GM23338 (cell line): ENCODE results near the gene SIDT2. TPM values are rescaled to one million over a fixed set of nuclear protein-coding genes. Genes with fewer than 3 reads are reported as not detected.

ENCODE experiments used
- ATAC-seq: fragments of 200-7000 bp; cut with Tn5 transposase; 3 replicates; pipeline ENCODE4 v1.9.1; 2020
- DNase-seq: peaks from one replicate; pipeline ENCODE4 v3.0.0-alpha.2; 2015; ENCODE audit warnings: low spot score
- H2AFZ ChIP-seq: fragments of 200-600 bp; sonication (generic); 2 replicates; pipeline ENCODE4 v1.8.0; 2016; ENCODE audit warnings: antibody characterized with exemption, mild to moderate bottlenecking, moderate library complexity
- H3F3A ChIP-seq: fragments of 200-600 bp; sonication (generic); replicated peaks from 2 replicates; pipeline ENCODE4 v1.8.0; 2017; ENCODE audit warnings: antibody characterized with exemption, mixed run types, low read depth
- H3K27ac ChIP-seq: fragments of 200-600 bp; sonication (generic); 2 replicates; pipeline ENCODE4 v1.6.1; 2016; ENCODE audit warnings: low read depth
- H3K27me3 ChIP-seq: fragments of 200-600 bp; sonication (generic); 2 replicates; pipeline ENCODE4 v1.8.0; 2016; ENCODE audit warnings: mild to moderate bottlenecking, mixed run types, moderate library complexity; ENCODE audit not compliant: insufficient read depth
- H3K36me3 ChIP-seq: fragments of 200-600 bp; sonication (generic); 2 replicates; pipeline ENCODE4 v1.8.0; 2016; ENCODE audit warnings: mild to moderate bottlenecking; ENCODE audit not compliant: insufficient read depth
- H3K4me1 ChIP-seq: fragments of 200-600 bp; sonication (generic); 2 replicates; pipeline ENCODE4 v1.8.0; 2016; ENCODE audit warnings: mild to moderate bottlenecking, moderate library complexity; ENCODE audit not compliant: insufficient read depth
- H3K4me2 ChIP-seq: fragments of 200-600 bp; sonication (generic); 2 replicates; pipeline ENCODE4 v1.7.1; 2017; ENCODE audit warnings: mixed run types
- H3K4me3 ChIP-seq: fragments of 200-600 bp; sonication (generic); 2 replicates; pipeline ENCODE4 v1.6.1; 2016; ENCODE audit warnings: mixed run types
- H3K79me2 ChIP-seq: fragments of 200-600 bp; sonication (generic); replicated peaks from 2 replicates; pipeline ENCODE4 v1.8.0; 2017; ENCODE audit warnings: mild to moderate bottlenecking; ENCODE audit not compliant: insufficient read depth
- H3K9me2 ChIP-seq: fragments of 200-600 bp; sonication (generic); 2 replicates; pipeline ENCODE4 v1.8.0; 2017; ENCODE audit not compliant: insufficient read depth
- H4K20me1 ChIP-seq: fragments of 200-600 bp; sonication (generic); replicated peaks from 2 replicates; pipeline ENCODE4 v1.8.0; 2017; ENCODE audit warnings: mild to moderate bottlenecking; ENCODE audit not compliant: insufficient read depth
- H3K27ac Mint-ChIP-seq: 2 replicates; pipeline ENCODE4 v1.8.0; 2020; ENCODE audit warnings: inconsistent platforms, mild to moderate bottlenecking, moderate library complexity, mixed read lengths
- H3K27me3 Mint-ChIP-seq: 3 replicates; pipeline ENCODE4 v1.8.0; 2022; ENCODE audit warnings: low read depth, mild to moderate bottlenecking, moderate library complexity, mixed read lengths, inconsistent platforms; ENCODE audit not compliant: insufficient read depth, poor library complexity
- H3K36me3 Mint-ChIP-seq: 3 replicates; pipeline ENCODE4 v1.8.0; 2021; ENCODE audit warnings: low read depth, mild to moderate bottlenecking, inconsistent platforms, moderate library complexity, mixed read lengths
- H3K4me1 Mint-ChIP-seq: 3 replicates; pipeline ENCODE4 v1.8.0; 2020; ENCODE audit warnings: mild to moderate bottlenecking, inconsistent platforms, mixed read lengths
- H3K4me3 Mint-ChIP-seq: 3 replicates; pipeline ENCODE4 v1.8.0; 2021; ENCODE audit warnings: moderate library complexity, mild to moderate bottlenecking, inconsistent platforms, mixed read lengths
- H3K9me3 Mint-ChIP-seq: 3 replicates; pipeline ENCODE4 v1.8.0; 2020; ENCODE audit warnings: moderate library complexity, mild to moderate bottlenecking, inconsistent platforms, mixed read lengths
- EZH2 ChIP-seq: fragments of 200-600 bp; sonication (generic); IDR thresholded peaks from one replicate; pipeline ENCODE4 v1.8.0; 2017; ENCODE audit warnings: antibody characterized with exemption, mild to moderate bottlenecking, low read depth; ENCODE audit not compliant: unreplicated experiment
- EZH2phosphoT487 ChIP-seq: fragments of 200-600 bp; sonication (generic); IDR thresholded peaks from one replicate; pipeline ENCODE4 v1.8.1; 2018; ENCODE audit warnings: antibody characterized with exemption; ENCODE audit not compliant: unreplicated experiment
- JUNB ChIP-seq: IDR thresholded peaks from one replicate; pipeline ENCODE4 v1.6.1; 2016; ENCODE audit warnings: antibody characterized with exemption; ENCODE audit not compliant: unreplicated experiment
- NANOG ChIP-seq: IDR thresholded peaks from 2 replicates; pipeline ENCODE4 v1.6.1; 2016; ENCODE audit warnings: antibody characterized with exemption, borderline replicate concordance
- POLR2AphosphoS5 ChIP-seq: IDR thresholded peaks from 2 replicates; pipeline ENCODE4 v1.6.1; 2016; ENCODE audit warnings: antibody characterized with exemption, low read depth
- STAT1 ChIP-seq: IDR thresholded peaks from one replicate; pipeline ENCODE4 v1.6.1; 2016; ENCODE audit warnings: antibody characterized with exemption; ENCODE audit not compliant: unreplicated experiment
- ZNF114 ChIP-seq: fragments of 250-450 bp; sonication (Bioruptor Pico); IDR thresholded peaks from 2 replicates; pipeline ENCODE4 v1.5.0; 2020; ENCODE audit warnings: mild to moderate bottlenecking, moderate library complexity
- ZNF331 ChIP-seq: fragments of 250-450 bp; sonication (Bioruptor Pico); IDR thresholded peaks from 2 replicates; pipeline ENCODE4 v1.5.0; 2020; ENCODE audit warnings: low read depth, mild to moderate bottlenecking, moderate library complexity
- polyA plus RNA-seq: library from polyadenylated mRNA; unstranded; fragments of >200 nt; fragmentation: Nextera tagmentation; extraction: Ambion mirVana; gene quantifications from 2 replicates; pipeline ENCODE4 v1.2.1, GENCODE V29; 2016
- total RNA-seq: library from RNA; depleted of rRNA; stranded (reverse); fragments of >200 nt; shearing (Covaris generic); gene quantifications from 2 replicates; pipeline ENCODE4 v1.2.3, GENCODE V29; 2014
- TF ChIP-seq, protein P1 (sequence below), 2 experiments: fragments of 200-600 bp in 1 of 2; sonication (generic) in 1 of 2; conservative IDR thresholded peaks; 2 replicates each; pipeline versions ENCODE4 v1.5.1 to v1.6.1; 2016 to 2017; ENCODE audit warnings: antibody characterized with exemption in 2 of 2, low read depth in 2 of 2, mild to moderate bottlenecking in 2 of 2, moderate library complexity in 1 of 2
- TF ChIP-seq, protein P2 (sequence below): IDR thresholded peaks from 2 replicates; pipeline ENCODE4 v1.6.1; 2016; ENCODE audit warnings: antibody characterized with exemption
- TF ChIP-seq, protein P3 (sequence below): fragments of 250-450 bp; sonication (Bioruptor Pico); IDR thresholded peaks from 2 replicates; pipeline ENCODE4 v1.5.0; 2020; ENCODE audit warnings: mild to moderate bottlenecking, moderate library complexity
- TF ChIP-seq, protein P4 (sequence below): IDR thresholded peaks from one replicate; pipeline ENCODE4 v1.6.1; 2018; ENCODE audit warnings: antibody characterized with exemption; ENCODE audit not compliant: unreplicated experiment

SIDT2 gene
- total and polyA plus RNA-seq, 2 experiments from 2014 or later: 7.5 to 12.1 TPM

DNA sequence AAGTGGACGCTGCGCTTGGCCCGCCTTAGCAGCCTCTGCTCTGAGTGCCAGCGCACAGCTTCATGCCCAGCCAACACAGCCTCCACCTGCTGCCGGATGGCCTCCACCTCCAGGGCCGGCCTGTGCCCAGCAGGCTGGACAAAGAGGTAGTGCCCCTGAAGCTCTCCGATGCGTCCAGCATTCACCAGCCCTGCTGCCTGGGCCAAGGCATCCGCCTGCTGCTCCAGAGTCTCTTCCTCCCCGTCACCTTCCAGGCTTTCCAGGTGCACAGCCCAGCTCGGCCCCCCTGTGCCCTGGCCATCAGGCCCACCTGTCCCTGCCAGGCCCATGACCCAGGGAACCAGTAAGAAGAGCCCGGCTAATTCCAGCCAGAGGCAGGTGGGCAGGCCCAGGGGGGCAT lies 50.9 kb downstream of the SIDT2 start (continued):
- TF ChIP-seq ZNF114 (no peak), EZH2phosphoT487 (no peak)

DNA sequence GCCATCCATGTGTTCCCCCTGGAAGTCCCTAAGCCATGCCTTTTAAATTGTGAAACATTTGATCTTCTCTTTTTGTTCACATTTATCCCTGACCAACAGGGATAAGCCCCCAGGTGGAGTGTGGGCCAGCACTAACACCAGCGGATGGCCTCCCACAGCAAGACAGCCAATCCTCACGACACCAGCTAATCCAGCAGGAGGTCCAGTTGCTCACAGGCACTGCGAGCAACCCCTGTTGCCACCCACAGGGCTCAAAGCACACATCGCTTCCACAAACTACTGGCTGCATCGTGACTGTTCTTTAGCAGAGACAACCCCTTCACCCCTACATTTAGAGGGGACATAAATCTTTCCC lies 51.4 kb downstream of the SIDT2 start:
- Histone ChIP-seq H3F3A (peaks cover 7% of the 10 kb centered on the region; the same call in 1 of the 2 replicates), H3K4me2 (no peak overlapping the region), H3K4me3 (no peak overlapping the region), H3K27me3 (no peaks in the 10 kb centered on the region), H3K9me2 (no peaks in the 10 kb centered on the region), H4K20me1 (peaks cover 7% of the 10 kb centered on the region; the same call in 1 of the 2 replicates), H3K27ac (no peak overlapping the region), H3K36me3 (no peaks in the 10 kb centered on the region), H3K4me1 (peaks cover 7% of the 10 kb centered on the region), H3K79me2 (peaks cover 39% of the 10 kb centered on the region), H2AFZ (no peak overlapping the region)
- Mint-ChIP-seq H3K36me3 (peaks cover 16% of the 10 kb centered on the region), H3K4me3 (no peak overlapping the region), H3K4me1 (peaks cover 25% of the 10 kb centered on the region), H3K9me3 (no peaks in the 10 kb centered on the region), H3K27me3 (peaks cover 17% of the 10 kb centered on the region), H3K27ac (no peak overlapping the region)
- no peak for DNase-seq
- no peak for ATAC-seq
- TF ChIP-seq, protein P1, sequence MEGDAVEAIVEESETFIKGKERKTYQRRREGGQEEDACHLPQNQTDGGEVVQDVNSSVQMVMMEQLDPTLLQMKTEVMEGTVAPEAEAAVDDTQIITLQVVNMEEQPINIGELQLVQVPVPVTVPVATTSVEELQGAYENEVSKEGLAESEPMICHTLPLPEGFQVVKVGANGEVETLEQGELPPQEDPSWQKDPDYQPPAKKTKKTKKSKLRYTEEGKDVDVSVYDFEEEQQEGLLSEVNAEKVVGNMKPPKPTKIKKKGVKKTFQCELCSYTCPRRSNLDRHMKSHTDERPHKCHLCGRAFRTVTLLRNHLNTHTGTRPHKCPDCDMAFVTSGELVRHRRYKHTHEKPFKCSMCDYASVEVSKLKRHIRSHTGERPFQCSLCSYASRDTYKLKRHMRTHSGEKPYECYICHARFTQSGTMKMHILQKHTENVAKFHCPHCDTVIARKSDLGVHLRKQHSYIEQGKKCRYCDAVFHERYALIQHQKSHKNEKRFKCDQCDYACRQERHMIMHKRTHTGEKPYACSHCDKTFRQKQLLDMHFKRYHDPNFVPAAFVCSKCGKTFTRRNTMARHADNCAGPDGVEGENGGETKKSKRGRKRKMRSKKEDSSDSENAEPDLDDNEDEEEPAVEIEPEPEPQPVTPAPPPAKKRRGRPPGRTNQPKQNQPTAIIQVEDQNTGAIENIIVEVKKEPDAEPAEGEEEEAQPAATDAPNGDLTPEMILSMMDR (conservative IDR thresholded peaks at IDR 0.05; ENCODE audit: low read depth in 2 of 2): no peak
- TF ChIP-seq JUNB: no peak
- TF ChIP-seq ZNF331: no peak
- TF ChIP-seq, protein P2, sequence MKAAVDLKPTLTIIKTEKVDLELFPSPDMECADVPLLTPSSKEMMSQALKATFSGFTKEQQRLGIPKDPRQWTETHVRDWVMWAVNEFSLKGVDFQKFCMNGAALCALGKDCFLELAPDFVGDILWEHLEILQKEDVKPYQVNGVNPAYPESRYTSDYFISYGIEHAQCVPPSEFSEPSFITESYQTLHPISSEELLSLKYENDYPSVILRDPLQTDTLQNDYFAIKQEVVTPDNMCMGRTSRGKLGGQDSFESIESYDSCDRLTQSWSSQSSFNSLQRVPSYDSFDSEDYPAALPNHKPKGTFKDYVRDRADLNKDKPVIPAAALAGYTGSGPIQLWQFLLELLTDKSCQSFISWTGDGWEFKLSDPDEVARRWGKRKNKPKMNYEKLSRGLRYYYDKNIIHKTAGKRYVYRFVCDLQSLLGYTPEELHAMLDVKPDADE: no peak
- no peak for TF ChIP-seq EZH2
- TF ChIP-seq, protein P3, sequence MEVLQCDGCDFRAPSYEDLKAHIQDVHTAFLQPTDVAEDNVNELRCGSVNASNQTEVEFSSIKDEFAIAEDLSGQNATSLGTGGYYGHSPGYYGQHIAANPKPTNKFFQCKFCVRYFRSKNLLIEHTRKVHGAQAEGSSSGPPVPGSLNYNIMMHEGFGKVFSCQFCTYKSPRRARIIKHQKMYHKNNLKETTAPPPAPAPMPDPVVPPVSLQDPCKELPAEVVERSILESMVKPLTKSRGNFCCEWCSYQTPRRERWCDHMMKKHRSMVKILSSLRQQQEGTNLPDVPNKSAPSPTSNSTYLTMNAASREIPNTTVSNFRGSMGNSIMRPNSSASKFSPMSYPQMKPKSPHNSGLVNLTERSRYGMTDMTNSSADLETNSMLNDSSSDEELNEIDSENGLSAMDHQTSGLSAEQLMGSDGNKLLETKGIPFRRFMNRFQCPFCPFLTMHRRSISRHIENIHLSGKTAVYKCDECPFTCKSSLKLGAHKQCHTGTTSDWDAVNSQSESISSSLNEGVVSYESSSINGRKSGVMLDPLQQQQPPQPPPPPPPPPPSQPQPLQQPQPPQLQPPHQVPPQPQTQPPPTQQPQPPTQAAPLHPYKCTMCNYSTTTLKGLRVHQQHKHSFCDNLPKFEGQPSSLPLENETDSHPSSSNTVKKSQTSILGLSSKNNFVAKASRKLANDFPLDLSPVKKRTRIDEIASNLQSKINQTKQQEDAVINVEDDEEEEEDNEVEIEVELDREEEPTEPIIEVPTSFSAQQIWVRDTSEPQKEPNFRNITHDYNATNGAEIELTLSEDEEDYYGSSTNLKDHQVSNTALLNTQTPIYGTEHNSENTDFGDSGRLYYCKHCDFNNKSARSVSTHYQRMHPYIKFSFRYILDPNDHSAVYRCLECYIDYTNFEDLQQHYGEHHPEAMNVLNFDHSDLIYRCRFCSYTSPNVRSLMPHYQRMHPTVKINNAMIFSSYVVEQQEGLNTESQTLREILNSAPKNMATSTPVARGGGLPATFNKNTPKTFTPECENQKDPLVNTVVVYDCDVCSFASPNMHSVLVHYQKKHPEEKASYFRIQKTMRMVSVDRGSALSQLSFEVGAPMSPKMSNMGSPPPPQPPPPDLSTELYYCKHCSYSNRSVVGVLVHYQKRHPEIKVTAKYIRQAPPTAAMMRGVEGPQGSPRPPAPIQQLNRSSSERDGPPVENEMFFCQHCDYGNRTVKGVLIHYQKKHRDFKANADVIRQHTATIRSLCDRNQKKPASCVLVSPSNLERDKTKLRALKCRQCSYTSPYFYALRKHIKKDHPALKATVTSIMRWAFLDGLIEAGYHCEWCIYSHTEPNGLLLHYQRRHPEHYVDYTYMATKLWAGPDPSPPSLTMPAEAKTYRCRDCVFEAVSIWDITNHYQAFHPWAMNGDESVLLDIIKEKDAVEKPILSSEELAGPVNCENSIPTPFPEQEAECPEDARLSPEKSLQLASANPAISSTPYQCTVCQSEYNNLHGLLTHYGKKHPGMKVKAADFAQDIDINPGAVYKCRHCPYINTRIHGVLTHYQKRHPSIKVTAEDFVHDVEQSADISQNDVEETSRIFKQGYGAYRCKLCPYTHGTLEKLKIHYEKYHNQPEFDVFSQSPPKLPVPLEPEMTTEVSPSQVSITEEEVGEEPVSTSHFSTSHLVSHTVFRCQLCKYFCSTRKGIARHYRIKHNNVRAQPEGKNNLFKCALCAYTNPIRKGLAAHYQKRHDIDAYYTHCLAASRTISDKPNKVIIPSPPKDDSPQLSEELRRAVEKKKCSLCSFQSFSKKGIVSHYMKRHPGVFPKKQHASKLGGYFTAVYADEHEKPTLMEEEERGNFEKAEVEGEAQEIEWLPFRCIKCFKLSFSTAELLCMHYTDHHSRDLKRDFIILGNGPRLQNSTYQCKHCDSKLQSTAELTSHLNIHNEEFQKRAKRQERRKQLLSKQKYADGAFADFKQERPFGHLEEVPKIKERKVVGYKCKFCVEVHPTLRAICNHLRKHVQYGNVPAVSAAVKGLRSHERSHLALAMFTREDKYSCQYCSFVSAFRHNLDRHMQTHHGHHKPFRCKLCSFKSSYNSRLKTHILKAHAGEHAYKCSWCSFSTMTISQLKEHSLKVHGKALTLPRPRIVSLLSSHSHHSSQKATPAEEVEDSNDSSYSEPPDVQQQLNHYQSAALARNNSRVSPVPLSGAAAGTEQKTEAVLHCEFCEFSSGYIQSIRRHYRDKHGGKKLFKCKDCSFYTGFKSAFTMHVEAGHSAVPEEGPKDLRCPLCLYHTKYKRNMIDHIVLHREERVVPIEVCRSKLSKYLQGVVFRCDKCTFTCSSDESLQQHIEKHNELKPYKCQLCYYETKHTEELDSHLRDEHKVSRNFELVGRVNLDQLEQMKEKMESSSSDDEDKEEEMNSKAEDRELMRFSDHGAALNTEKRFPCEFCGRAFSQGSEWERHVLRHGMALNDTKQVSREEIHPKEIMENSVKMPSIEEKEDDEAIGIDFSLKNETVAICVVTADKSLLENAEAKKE: no peak
- no peak for TF ChIP-seq ZNF114
- TF ChIP-seq, protein P4, sequence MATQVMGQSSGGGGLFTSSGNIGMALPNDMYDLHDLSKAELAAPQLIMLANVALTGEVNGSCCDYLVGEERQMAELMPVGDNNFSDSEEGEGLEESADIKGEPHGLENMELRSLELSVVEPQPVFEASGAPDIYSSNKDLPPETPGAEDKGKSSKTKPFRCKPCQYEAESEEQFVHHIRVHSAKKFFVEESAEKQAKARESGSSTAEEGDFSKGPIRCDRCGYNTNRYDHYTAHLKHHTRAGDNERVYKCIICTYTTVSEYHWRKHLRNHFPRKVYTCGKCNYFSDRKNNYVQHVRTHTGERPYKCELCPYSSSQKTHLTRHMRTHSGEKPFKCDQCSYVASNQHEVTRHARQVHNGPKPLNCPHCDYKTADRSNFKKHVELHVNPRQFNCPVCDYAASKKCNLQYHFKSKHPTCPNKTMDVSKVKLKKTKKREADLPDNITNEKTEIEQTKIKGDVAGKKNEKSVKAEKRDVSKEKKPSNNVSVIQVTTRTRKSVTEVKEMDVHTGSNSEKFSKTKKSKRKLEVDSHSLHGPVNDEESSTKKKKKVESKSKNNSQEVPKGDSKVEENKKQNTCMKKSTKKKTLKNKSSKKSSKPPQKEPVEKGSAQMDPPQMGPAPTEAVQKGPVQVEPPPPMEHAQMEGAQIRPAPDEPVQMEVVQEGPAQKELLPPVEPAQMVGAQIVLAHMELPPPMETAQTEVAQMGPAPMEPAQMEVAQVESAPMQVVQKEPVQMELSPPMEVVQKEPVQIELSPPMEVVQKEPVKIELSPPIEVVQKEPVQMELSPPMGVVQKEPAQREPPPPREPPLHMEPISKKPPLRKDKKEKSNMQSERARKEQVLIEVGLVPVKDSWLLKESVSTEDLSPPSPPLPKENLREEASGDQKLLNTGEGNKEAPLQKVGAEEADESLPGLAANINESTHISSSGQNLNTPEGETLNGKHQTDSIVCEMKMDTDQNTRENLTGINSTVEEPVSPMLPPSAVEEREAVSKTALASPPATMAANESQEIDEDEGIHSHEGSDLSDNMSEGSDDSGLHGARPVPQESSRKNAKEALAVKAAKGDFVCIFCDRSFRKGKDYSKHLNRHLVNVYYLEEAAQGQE: no peak
- TF ChIP-seq STAT1: no peak
- TF ChIP-seq NANOG: no peak
- TF ChIP-seq EZH2phosphoT487: no peak
- no peak for TF ChIP-seq POLR2AphosphoS5
